Esophagus squamous epithelium (tissue), 5 donors: ENCODE data around the gene PPM1F. TPM values are rescaled to one million over a fixed set of nuclear protein-coding genes. Genes with fewer than 3 reads are reported as not detected.
A peak's percentile ranks its signal among the peaks of the same experiment; 100 is the strongest.

Experiments used
- DNase-seq: peaks from one replicate; lab custom pipeline; 2025; lab: John Stamatoyannopoulos, UW
- H3K27ac ChIP-seq, 4 donors: fragments of 200-600 bp; sonication (generic); one replicate each; pipeline ENCODE4 v1.5.1; 2016 to 2019; ENCODE audit warnings: mild to moderate bottlenecking in 1 of 4
- H3K27me3 ChIP-seq, 4 donors: fragments of 200-600 bp; sonication (generic); 1 replicate in 3 of 4; 2 replicates in 1 of 4; pipeline versions ENCODE4 v1.5.1 to v1.6.0; 2017 to 2021; ENCODE audit warnings: antibody characterized with exemption in 1 of 4
- H3K36me3 ChIP-seq, 3 donors: fragments of 200-600 bp; sonication (generic); one replicate each; pipeline ENCODE4 v1.5.1; 2016 to 2019
- H3K4me1 ChIP-seq, 3 donors: fragments of 200-600 bp; sonication (generic); one replicate each; pipeline ENCODE4 v1.5.1; 2017 to 2019
- H3K4me3 ChIP-seq, 4 donors: fragments of 200-600 bp; sonication (generic); 1 replicate in 3 of 4; 2 replicates in 1 of 4; pipeline ENCODE4 v1.5.1; 2016 to 2019; ENCODE audit warnings: mild to moderate bottlenecking in 2 of 4, moderate library complexity in 1 of 4
- H3K9me3 ChIP-seq, 3 donors: fragments of 200-600 bp; sonication (generic); one replicate each; pipeline ENCODE4 v1.5.1; 2016 to 2019
- POLR2A ChIP-seq, 4 donors: fragments of 450-650 bp; IDR thresholded peaks; one replicate each; pipeline ENCODE4 v1.6.1; 2017; ENCODE audit warnings: antibody characterized with exemption in 4 of 4, mild to moderate bottlenecking in 4 of 4, moderate library complexity in 3 of 4
- WGBS, 2 donors: methylation state at CpG; one replicate each; pipeline ENCODE4 v1.1.5; 2018; 5-methylcytosine and 5-hydroxymethylcytosine counted together
- intact Hi-C: fragments of 100-400 bp; cut with DNase I; formaldehyde crosslinking; loops from one replicate; pipeline ENCODE4 v1.15.0; 2022
- total RNA-seq, 4 donors: library from RNA; depleted of rRNA; stranded (reverse); fragments of >200 nt; gene quantifications; one replicate each; pipeline ENCODE4 v1.1.0, GENCODE V29; 2016
- TF ChIP-seq, protein P1 (sequence below), 6 experiments: fragments of 450-650 bp in 4 of 6; fragments of 200-600 bp in 2 of 6; sonication (generic) in 2 of 6; IDR thresholded peaks; one replicate each; pipeline ENCODE4 v1.5.1; 2016 to 2019; ENCODE audit warnings: antibody characterized with exemption in 6 of 6, mild to moderate bottlenecking in 4 of 6, moderate library complexity in 4 of 6
- donor health status: DM: yes; HTN: yes; CAD: no.

The PPM1F gene
- total RNA-seq, 4 donors from 2014 or later, result 22.2 to 39.7 (median 25.9) TPM

DNA sequence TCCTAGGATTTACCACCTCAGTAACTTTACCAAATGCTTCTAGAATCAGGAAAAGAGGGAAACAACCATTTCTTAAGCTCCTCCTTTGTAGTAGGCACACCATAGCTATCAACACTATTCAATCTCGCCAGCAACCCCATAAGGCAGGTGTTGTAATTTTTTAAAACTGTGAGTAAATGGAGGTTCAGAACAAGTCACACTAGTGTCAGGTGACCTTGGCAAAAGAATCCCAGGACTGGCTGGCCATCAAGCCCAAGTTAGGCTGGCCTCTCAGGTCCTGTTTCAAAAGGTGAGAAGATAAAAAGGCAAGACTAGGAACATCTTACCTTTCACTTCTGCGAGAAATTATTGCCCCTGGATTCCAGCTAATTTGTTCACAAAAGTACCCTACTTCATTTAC is 29.2 kb upstream of the PPM1F start:
- intact Hi-C loops, result no loop called here

DNA sequence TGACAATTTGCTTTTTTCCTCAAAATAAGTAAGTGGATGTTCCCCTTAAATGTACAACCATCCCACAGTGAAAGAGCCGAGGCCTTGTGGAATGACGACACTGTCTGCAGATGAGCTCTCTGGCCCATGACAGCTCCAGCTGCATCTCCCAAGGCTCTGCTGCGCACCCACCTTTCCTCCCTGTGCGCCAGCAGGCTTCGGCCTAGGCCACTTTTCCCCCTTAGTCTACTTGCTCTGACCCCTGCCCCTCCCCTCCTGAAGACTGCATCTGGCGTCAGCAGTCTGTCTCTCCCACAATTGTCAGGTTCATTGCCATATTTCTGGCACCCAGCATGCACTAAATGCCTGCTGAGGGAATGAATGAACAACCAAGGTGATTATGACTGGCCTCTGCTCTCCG is 27.9 kb upstream of the PPM1F start:
- H3K27ac ChIP-seq, result no peak overlapping the region
- H3K9me3 ChIP-seq, result no peaks in the 10 kb centered on the region
- 80 to 85% methylated on average over 7 of the region's 7 CpGs for WGBS, 2 donors
- intact Hi-C loops, result no loop called here
- no peak overlapping the region for H3K4me3 ChIP-seq
- no peak for TF ChIP-seq POLR2A (IDR thresholded peaks at IDR 0.05)
- TF ChIP-seq, protein P1, sequence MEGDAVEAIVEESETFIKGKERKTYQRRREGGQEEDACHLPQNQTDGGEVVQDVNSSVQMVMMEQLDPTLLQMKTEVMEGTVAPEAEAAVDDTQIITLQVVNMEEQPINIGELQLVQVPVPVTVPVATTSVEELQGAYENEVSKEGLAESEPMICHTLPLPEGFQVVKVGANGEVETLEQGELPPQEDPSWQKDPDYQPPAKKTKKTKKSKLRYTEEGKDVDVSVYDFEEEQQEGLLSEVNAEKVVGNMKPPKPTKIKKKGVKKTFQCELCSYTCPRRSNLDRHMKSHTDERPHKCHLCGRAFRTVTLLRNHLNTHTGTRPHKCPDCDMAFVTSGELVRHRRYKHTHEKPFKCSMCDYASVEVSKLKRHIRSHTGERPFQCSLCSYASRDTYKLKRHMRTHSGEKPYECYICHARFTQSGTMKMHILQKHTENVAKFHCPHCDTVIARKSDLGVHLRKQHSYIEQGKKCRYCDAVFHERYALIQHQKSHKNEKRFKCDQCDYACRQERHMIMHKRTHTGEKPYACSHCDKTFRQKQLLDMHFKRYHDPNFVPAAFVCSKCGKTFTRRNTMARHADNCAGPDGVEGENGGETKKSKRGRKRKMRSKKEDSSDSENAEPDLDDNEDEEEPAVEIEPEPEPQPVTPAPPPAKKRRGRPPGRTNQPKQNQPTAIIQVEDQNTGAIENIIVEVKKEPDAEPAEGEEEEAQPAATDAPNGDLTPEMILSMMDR (IDR thresholded peaks at IDR 0.05), result no peak
- DNase-seq, result no peak
- H3K27me3 ChIP-seq, result no peaks in the 10 kb centered on the region
- peaks cover 0 to 15% (median 0%) of the 10 kb centered on the region in 3 donors for H3K36me3 ChIP-seq
- H3K4me1 ChIP-seq, result peaks cover 10 to 30% (median 13%) of the 10 kb centered on the region in 3 donors

More for the DNA sequence above, 29.2 kb upstream of the PPM1F start:
- peak overlapping the region in 3 of 4 donors; percentile 88 to 92 (median 90) for H3K27ac ChIP-seq
- no peak for DNase-seq
- peaks cover 10 to 30% (median 13%) of the 10 kb centered on the region in 3 donors for H3K4me1 ChIP-seq
- H3K27me3 ChIP-seq, result no peaks in the 10 kb centered on the region
- H3K36me3 ChIP-seq, result peaks cover 0 to 12% (median 0%) of the 10 kb centered on the region in 3 donors
- TF ChIP-seq, protein P1 (IDR thresholded peaks at IDR 0.05), result no peak
- TF ChIP-seq POLR2A (IDR thresholded peaks at IDR 0.05), result no peak
- 13 to 20% methylated on average over 2 of the region's 2 CpGs for WGBS, 2 donors
- no peaks in the 10 kb centered on the region for H3K9me3 ChIP-seq
- peak overlapping the region; percentile 83 to 99 (median 96) for H3K4me3 ChIP-seq

DNA sequence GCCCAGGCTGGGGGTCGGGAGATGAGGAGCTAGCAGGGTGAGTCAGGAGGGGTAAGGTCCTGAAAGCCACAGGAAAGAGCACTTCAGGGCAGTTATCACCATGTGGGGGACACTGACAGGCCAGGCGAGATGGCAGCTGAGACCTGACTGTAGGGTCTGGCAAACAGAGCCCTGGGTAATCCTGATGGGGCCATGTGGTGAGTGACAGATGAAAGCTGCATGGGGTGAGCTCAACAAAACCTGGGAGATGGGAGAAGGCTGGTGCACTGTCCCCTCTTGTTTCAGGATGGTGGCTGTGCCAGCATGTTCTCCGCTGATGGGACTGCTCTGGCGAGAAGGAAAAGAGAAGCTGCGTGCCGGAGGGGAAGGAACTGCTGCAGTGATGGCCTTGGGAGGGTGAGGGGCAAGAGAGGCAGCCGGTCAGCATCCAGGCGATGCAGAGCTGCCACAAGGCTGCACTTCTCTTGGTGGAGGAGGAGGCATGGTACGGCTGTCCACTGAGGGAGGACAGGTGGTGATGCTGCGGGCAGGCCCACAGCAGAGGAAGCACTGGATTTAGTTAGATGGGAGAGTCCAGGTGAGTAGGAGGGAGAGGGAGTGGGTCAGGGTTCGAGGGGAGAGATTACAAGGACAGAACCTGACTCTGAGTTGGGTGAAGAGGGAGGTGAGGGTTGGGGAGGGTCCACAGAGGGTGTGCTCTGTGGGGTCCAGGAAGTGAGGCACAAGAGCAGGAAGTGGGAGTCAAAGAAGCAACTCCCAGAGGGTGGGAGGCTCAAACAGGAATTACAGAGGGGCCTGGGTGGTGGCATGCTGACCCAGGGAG is 26.1 kb upstream of the PPM1F start:
- Histone ChIP-seq H3K36me3 (peaks cover 5 to 32% (median 6%) of the 10 kb centered on the region in 3 donors), H3K9me3 (no peaks in the 10 kb centered on the region), H3K4me1 (peaks cover 10 to 30% (median 13%) of the 10 kb centered on the region in 3 donors), H3K4me3 (no peak overlapping the region), H3K27ac (no peak overlapping the region), H3K27me3 (no peaks in the 10 kb centered on the region)
- intact Hi-C loops, result no loop called here
- 79 to 81% methylated on average over 11 of the region's 11 CpGs for WGBS, 2 donors
- no peak for TF ChIP-seq POLR2A (IDR thresholded peaks at IDR 0.05)
- TF ChIP-seq, protein P1 (IDR thresholded peaks at IDR 0.05), result no peak
- DNase-seq, result no peak

DNA sequence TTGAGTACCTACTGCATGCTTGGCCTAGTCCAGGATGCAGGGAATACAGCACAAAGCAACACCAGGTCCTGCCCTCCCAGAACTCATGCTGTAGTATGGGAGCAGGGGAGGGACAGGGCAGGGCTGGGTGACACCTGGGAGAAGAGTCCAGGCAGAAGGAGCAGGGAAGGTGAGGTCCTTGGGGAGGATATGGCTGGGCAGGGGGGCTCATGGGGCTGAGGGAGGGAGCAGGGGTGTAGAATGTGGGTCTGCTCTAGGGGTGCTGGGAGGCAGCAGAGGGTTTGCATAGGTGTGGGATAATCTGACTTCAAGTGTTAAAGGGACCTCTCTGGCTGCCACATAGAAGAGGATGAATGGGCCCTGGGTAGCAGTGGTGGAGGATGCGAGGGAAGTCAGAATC is 25.2 kb upstream of the PPM1F start:
- TF ChIP-seq, protein P1 (IDR thresholded peaks at IDR 0.05), result no peak
- no peak for TF ChIP-seq POLR2A (IDR thresholded peaks at IDR 0.05)
- H3K4me3 ChIP-seq, result no peak overlapping the region
- peaks cover 10 to 25% (median 13%) of the 10 kb centered on the region in 3 donors for H3K4me1 ChIP-seq
- peaks cover 6 to 42% (median 10%) of the 10 kb centered on the region in 3 donors for H3K36me3 ChIP-seq
- 86 to 90% methylated on average over 1 of the region's 1 CpG for WGBS, 2 donors
- no peak for DNase-seq
- no peak overlapping the region for H3K27ac ChIP-seq
- H3K27me3 ChIP-seq, result no peaks in the 10 kb centered on the region
- intact Hi-C loops, result no loop called here
- H3K9me3 ChIP-seq, result no peaks in the 10 kb centered on the region

DNA sequence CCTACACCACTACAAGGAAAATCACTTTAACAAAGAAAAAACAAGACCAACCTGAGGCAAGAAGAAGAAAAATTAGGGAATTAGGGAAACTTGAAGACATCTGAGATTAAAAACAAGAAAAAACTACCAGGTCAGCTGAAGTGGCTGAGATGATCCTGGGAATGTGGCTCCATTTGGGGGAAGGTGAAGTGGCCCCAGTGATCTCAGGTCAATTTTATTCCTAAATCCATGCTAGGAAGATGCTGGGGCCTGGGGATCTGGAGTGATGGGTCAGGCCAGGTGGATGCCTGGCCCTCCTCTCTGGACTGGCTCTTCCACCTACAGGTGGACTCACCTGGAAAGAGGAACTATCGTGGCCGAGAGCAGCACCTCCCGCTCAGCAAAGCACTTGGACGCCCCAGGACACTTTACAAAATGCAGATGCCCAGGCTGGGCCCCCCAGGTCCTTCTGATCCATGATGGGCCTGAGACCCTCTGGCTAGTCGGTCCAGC is 23.3 kb upstream of the PPM1F start:
- DNase-seq, result no peak
- H3K4me1 ChIP-seq, result peaks cover 0 to 8% (median 2%) of the 10 kb centered on the region in 3 donors
- H3K27ac ChIP-seq, result no peak overlapping the region
- H3K4me3 ChIP-seq, result no peak overlapping the region
- no peaks in the 10 kb centered on the region for H3K27me3 ChIP-seq
- WGBS, 2 donors, result 90 to 91% methylated on average over 2 to 5 of the region's 5 CpGs
- no peaks in the 10 kb centered on the region for H3K9me3 ChIP-seq
- TF ChIP-seq, protein P1 (IDR thresholded peaks at IDR 0.05), result no peak
- TF ChIP-seq POLR2A (IDR thresholded peaks at IDR 0.05), result no peak
- peaks cover 17 to 61% (median 24%) of the 10 kb centered on the region in 3 donors for H3K36me3 ChIP-seq
- intact Hi-C loops, result no loop called here
